ENCODE measurements around the gene GHDC. TPM values are rescaled to one million over a fixed set of nuclear protein-coding genes. Genes with fewer than 3 reads are reported as not detected.

GHDC gene
- total and polyA plus RNA-seq, 2 donors from 2014 or later: 37.0 to 41.2 TPM

DNA sequence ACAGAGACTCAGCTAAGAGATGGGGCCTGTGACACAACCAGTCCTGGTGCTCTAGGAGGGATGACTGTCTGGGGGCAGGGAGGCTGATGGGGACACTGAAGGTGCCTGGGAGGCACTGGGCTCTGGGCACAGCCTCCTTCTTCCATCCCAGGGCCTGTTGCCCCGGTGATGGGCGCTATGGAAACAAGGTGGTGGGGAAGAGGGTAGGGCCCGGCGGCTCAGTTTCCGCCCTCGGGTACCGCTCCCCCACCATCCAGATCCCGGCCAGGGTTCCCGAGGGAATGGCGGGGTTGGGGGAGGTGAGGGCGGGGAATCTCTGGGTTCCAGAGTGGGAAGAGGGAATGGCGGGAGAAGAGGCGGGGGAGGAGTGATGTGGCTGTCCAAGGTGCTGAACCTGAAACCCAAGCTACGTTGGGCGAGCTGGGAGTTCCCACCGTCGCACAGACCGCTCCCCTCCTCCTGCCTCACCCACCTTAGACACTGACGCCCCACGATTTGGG lies 14.3 kb downstream of the GHDC start:
- H3K27ac ChIP-seq (ENCODE audit: low read depth in 2 of 2, low read length in 2 of 2): no peak overlapping the region
- intact Hi-C loops (cut with DNase I): no loop called here
- no peak for FAIRE-seq
- H3K4me3 ChIP-seq (ENCODE audit: low read length in 3 of 3): no peak overlapping the region
- H3K9ac ChIP-seq (ENCODE audit: low read length in 3 of 3): no peak overlapping the region
- peak in 4 of 5 donors; percentile 76 to 88 (median 82) for DNase-seq
- H3K36me3 ChIP-seq (ENCODE audit: control insufficient read depth in 2 of 3, insufficient read depth in 3 of 3, low read length in 3 of 3): no peaks in the 10 kb centered on the region
- peaks cover 19% of the 10 kb centered on the region for H3K27me3 ChIP-seq (ENCODE audit: control insufficient read depth, insufficient read depth, low read length)
- TF ChIP-seq, protein P1, sequence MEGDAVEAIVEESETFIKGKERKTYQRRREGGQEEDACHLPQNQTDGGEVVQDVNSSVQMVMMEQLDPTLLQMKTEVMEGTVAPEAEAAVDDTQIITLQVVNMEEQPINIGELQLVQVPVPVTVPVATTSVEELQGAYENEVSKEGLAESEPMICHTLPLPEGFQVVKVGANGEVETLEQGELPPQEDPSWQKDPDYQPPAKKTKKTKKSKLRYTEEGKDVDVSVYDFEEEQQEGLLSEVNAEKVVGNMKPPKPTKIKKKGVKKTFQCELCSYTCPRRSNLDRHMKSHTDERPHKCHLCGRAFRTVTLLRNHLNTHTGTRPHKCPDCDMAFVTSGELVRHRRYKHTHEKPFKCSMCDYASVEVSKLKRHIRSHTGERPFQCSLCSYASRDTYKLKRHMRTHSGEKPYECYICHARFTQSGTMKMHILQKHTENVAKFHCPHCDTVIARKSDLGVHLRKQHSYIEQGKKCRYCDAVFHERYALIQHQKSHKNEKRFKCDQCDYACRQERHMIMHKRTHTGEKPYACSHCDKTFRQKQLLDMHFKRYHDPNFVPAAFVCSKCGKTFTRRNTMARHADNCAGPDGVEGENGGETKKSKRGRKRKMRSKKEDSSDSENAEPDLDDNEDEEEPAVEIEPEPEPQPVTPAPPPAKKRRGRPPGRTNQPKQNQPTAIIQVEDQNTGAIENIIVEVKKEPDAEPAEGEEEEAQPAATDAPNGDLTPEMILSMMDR (IDR thresholded peaks at IDR 0.05; ENCODE audit: borderline replicate concordance, extremely low read depth, insufficient read depth): no peak
- no peaks in the 10 kb centered on the region for H3K9me3 ChIP-seq (ENCODE audit: control insufficient read depth in 2 of 3, insufficient read depth in 1 of 3, low read length in 3 of 3)
- peaks cover 0 to 20% (median 0%) of the 10 kb centered on the region in 3 donors for H3K4me1 ChIP-seq (ENCODE audit: control insufficient read depth in 2 of 3, insufficient read depth in 2 of 3, low read depth in 1 of 3, low read length in 3 of 3)

- no peak overlapping the region for H3K9ac ChIP-seq (ENCODE audit: low read length in 3 of 3)
- H3K36me3 ChIP-seq (ENCODE audit: control insufficient read depth in 2 of 3, insufficient read depth in 3 of 3, low read length in 3 of 3): no peaks in the 10 kb centered on the region
- no peak overlapping the region for H3K4me3 ChIP-seq (ENCODE audit: low read length in 3 of 3)
- TF ChIP-seq, protein P1 (IDR thresholded peaks at IDR 0.05; ENCODE audit: borderline replicate concordance, extremely low read depth, insufficient read depth): no peak
- peaks cover 19% of the 10 kb centered on the region for H3K27me3 ChIP-seq (ENCODE audit: control insufficient read depth, insufficient read depth, low read length)
- intact Hi-C loops (cut with DNase I): no loop called here
- DNase-seq (no peak), FAIRE-seq (no peak)
- no peak overlapping the region for H3K27ac ChIP-seq (ENCODE audit: low read depth in 2 of 2, low read length in 2 of 2)
- H3K9me3 ChIP-seq (ENCODE audit: control insufficient read depth in 2 of 3, insufficient read depth in 1 of 3, low read length in 3 of 3): no peaks in the 10 kb centered on the region
- H3K4me1 ChIP-seq (ENCODE audit: control insufficient read depth in 2 of 3, insufficient read depth in 2 of 3, low read depth in 1 of 3, low read length in 3 of 3): peaks cover 0 to 17% (median 0%) of the 10 kb centered on the region in 3 donors
Measured at GRCh38 chr17:42179335-42179734, 15.0 kb downstream of the GHDC start.

DNA sequence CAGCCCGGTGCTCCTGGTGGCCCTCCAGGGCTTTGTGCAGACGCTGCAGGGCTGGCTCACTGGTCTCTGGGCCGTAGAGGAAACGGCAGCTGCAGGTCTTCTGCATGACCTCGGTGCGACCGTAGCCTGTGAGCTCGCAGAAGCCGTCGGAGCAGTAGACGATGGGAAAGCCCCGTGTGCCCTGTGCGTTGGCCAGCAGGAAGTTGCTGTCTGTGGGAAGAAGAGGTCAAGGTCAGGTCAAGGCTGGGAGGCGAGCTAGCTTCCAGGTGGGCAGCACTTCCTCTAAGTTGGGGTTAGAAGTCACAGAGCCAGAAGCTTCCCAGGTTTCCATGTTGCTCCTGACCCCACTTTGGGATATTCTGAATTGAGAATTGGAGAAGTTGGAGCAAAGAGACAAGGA lies 15.5 kb downstream of the GHDC start:
- H3K4me1 ChIP-seq (ENCODE audit: control insufficient read depth in 2 of 3, insufficient read depth in 2 of 3, low read depth in 1 of 3, low read length in 3 of 3): peaks cover 0 to 15% (median 0%) of the 10 kb centered on the region in 3 donors
- H3K36me3 ChIP-seq (ENCODE audit: control insufficient read depth in 2 of 3, insufficient read depth in 3 of 3, low read length in 3 of 3): no peaks in the 10 kb centered on the region
- no peak overlapping the region for H3K4me3 ChIP-seq (ENCODE audit: low read length in 3 of 3)
- H3K27me3 ChIP-seq (ENCODE audit: control insufficient read depth, insufficient read depth, low read length): peaks cover 19% of the 10 kb centered on the region
- TF ChIP-seq, protein P1 (IDR thresholded peaks at IDR 0.05; ENCODE audit: borderline replicate concordance, extremely low read depth, insufficient read depth): no peak
- no peak for FAIRE-seq
- H3K9me3 ChIP-seq (ENCODE audit: control insufficient read depth in 2 of 3, insufficient read depth in 1 of 3, low read length in 3 of 3): no peaks in the 10 kb centered on the region
- intact Hi-C loops (cut with DNase I): no loop called here
- no peak for DNase-seq
- no peak overlapping the region for H3K9ac ChIP-seq (ENCODE audit: low read length in 3 of 3)
- no peak overlapping the region for H3K27ac ChIP-seq (ENCODE audit: low read depth in 2 of 2, low read length in 2 of 2)

DNA sequence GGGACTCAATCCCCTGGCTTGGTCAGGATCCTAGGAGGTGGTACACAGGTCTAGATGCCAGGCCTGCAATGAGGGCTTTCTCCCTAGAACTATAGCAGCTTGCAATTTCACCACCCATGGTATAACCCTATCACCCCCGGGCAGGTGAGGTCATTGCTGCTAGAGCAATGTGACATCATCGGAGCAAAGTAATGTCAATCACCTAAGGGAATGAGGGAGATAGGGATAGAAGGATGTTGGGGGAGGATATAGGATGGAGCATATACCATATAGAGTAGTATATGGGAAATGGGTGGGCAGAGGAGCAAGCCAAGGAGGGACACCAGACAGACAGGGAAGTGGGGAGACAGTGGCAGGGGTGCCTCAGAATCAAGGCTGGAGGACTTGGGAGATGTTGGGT lies 16.6 kb downstream of the GHDC start:
- Histone ChIP-seq H3K36me3 (ENCODE audit: control insufficient read depth in 2 of 3, insufficient read depth in 3 of 3, low read length in 3 of 3) (no peaks in the 10 kb centered on the region), H3K27ac (ENCODE audit: low read depth in 2 of 2, low read length in 2 of 2) (no peak overlapping the region), H3K4me1 (ENCODE audit: control insufficient read depth in 2 of 3, insufficient read depth in 2 of 3, low read depth in 1 of 3, low read length in 3 of 3) (peaks cover 0 to 12% (median 0%) of the 10 kb centered on the region in 3 donors), H3K9me3 (ENCODE audit: control insufficient read depth in 2 of 3, insufficient read depth in 1 of 3, low read length in 3 of 3) (no peaks in the 10 kb centered on the region), H3K9ac (ENCODE audit: low read length in 3 of 3) (no peak overlapping the region), H3K4me3 (ENCODE audit: low read length in 3 of 3) (no peak overlapping the region), H3K27me3 (ENCODE audit: control insufficient read depth, insufficient read depth, low read length) (peaks cover 13% of the 10 kb centered on the region)
- no peak for DNase-seq
- TF ChIP-seq, protein P1 (IDR thresholded peaks at IDR 0.05; ENCODE audit: borderline replicate concordance, extremely low read depth, insufficient read depth): no peak
- intact Hi-C loops (cut with DNase I): no loop called here
- no peak for FAIRE-seq

All from kidney (tissue), 14 donors.